H9 (cell line): ENCODE results near the gene LIN9. TPM values are rescaled to one million over a fixed set of nuclear protein-coding genes. Genes with fewer than 3 reads are reported as not detected.

Experiments used
- DNase-seq: peaks from one replicate; pipeline ENCODE4 v3.0.0-alpha.2; 2017
- H2AFZ ChIP-seq: one replicate; pipeline ENCODE4 v1.6.1; 2013; ENCODE audit warnings: mild to moderate bottlenecking, low read length, control low read depth, moderate library complexity
- H2AK5ac ChIP-seq: 2 replicates; pipeline ENCODE4 v1.6.1; 2013; ENCODE audit warnings: low read length, control low read depth, mixed read lengths; ENCODE audit not compliant: insufficient read length
- H2BK120ac ChIP-seq: one replicate; pipeline ENCODE4 v1.6.1; 2013; ENCODE audit warnings: low read depth, mild to moderate bottlenecking, low read length, control low read depth, inconsistent platforms; ENCODE audit not compliant: poor library complexity, severe bottlenecking
- H2BK12ac ChIP-seq: 2 replicates; pipeline ENCODE4 v1.6.1; 2013; ENCODE audit warnings: low read length, control low read depth, mixed read lengths, low read depth; ENCODE audit not compliant: insufficient read length
- H2BK15ac ChIP-seq: 2 replicates; pipeline ENCODE4 v1.6.1; 2013; ENCODE audit warnings: low read depth, low read length, control low read depth
- H2BK20ac ChIP-seq: one replicate; pipeline ENCODE4 v1.6.1; 2013; ENCODE audit warnings: low read depth, mild to moderate bottlenecking, low read length, control low read depth, inconsistent platforms; ENCODE audit not compliant: poor library complexity, severe bottlenecking
- H2BK5ac ChIP-seq: 2 replicates; pipeline ENCODE4 v1.6.1; 2013; ENCODE audit warnings: low read length, control low read depth, mixed read lengths; ENCODE audit not compliant: insufficient read length
- H3K14ac ChIP-seq: 2 replicates; pipeline ENCODE4 v1.6.1; 2013; ENCODE audit warnings: low read length, control low read depth; ENCODE audit not compliant: insufficient read depth
- H3K18ac ChIP-seq: 2 replicates; pipeline ENCODE4 v1.6.1; 2013; ENCODE audit warnings: low read depth, mild to moderate bottlenecking, mixed read lengths, low read length, control low read depth; ENCODE audit not compliant: insufficient read length
- H3K23ac ChIP-seq: 2 replicates; pipeline ENCODE4 v1.6.1; 2013; ENCODE audit warnings: low read length, control low read depth, mixed read lengths, low read depth; ENCODE audit not compliant: insufficient read length
- H3K23me2 ChIP-seq: 2 replicates; pipeline ENCODE4 v1.6.1; 2013; ENCODE audit warnings: low read depth, mild to moderate bottlenecking, mixed read lengths, low read length, control low read depth; ENCODE audit not compliant: insufficient read length, poor library complexity, severe bottlenecking
- H3K27ac ChIP-seq: 2 replicates; pipeline ENCODE4 v1.5.1; 2013; ENCODE audit warnings: low read length, control low read depth, mixed read lengths, low read depth; ENCODE audit not compliant: insufficient read length
- H3K27me3 ChIP-seq: 2 replicates; pipeline ENCODE4 v1.6.1; 2013; ENCODE audit warnings: low read length, control low read depth, inconsistent platforms; ENCODE audit not compliant: insufficient read depth
- H3K4ac ChIP-seq: 2 replicates; pipeline ENCODE4 v1.6.1; 2013; ENCODE audit warnings: low read depth, mild to moderate bottlenecking, control low read depth, inconsistent platforms, low read length, moderate library complexity
- H3K4me1 ChIP-seq: 2 replicates; pipeline ENCODE4 v1.6.1; 2013; ENCODE audit warnings: low read length, control low read depth, inconsistent platforms; ENCODE audit not compliant: insufficient read depth
- H3K4me2 ChIP-seq: 2 replicates; pipeline ENCODE4 v1.6.1; 2013; ENCODE audit warnings: low read length, control low read depth, mixed read lengths; ENCODE audit not compliant: insufficient read length, insufficient read depth
- H3K56ac ChIP-seq: 2 replicates; pipeline ENCODE4 v1.6.1; 2013; ENCODE audit warnings: low read depth, mild to moderate bottlenecking, mixed read lengths, low read length, control low read depth; ENCODE audit not compliant: insufficient read length
- H3K79me1 ChIP-seq: 2 replicates; pipeline ENCODE4 v1.6.1; 2013; ENCODE audit warnings: low read depth, mild to moderate bottlenecking, moderate library complexity, low read length, control low read depth, inconsistent platforms; ENCODE audit not compliant: insufficient read depth, poor library complexity, severe bottlenecking
- H3K79me2 ChIP-seq: 2 replicates; pipeline ENCODE4 v1.6.1; 2013; ENCODE audit warnings: low read length, control low read depth, inconsistent platforms; ENCODE audit not compliant: insufficient read depth
- H3K9ac ChIP-seq: 2 replicates; pipeline ENCODE4 v1.6.1; 2013; ENCODE audit warnings: low read length, control low read depth, mixed read lengths; ENCODE audit not compliant: insufficient read length; ENCODE audit errors: extremely low read depth
- H3K9me3 ChIP-seq: one replicate; pipeline ENCODE4 v1.6.1; 2013; ENCODE audit warnings: low read depth, low read length, inconsistent platforms; ENCODE audit not compliant: control insufficient read depth
- H3T11ph ChIP-seq: one replicate; pipeline ENCODE4 v1.6.1; 2013; ENCODE audit warnings: mild to moderate bottlenecking, low read length, control low read depth, inconsistent platforms
- H4K20me1 ChIP-seq: one replicate; pipeline ENCODE4 v1.6.1; 2013; ENCODE audit not compliant: control insufficient read depth, insufficient read length, insufficient read depth
- H4K5ac ChIP-seq: 2 replicates; pipeline ENCODE4 v1.6.1; 2013; ENCODE audit warnings: low read depth, mild to moderate bottlenecking, mixed read lengths, low read length, control low read depth; ENCODE audit not compliant: insufficient read length
- H4K8ac ChIP-seq: replicated peaks from 2 replicates; pipeline ENCODE4 v1.6.1; 2013; ENCODE audit warnings: low read length, control low read depth, mixed read lengths, low read depth; ENCODE audit not compliant: insufficient read length
- H4K91ac ChIP-seq: 2 replicates; pipeline ENCODE4 v1.6.1; 2013; ENCODE audit warnings: low read depth, mild to moderate bottlenecking, moderate library complexity, mixed read lengths, low read length, control low read depth; ENCODE audit not compliant: insufficient read length
- H3K27ac Mint-ChIP-seq, 3 experiments: 2 replicates in 2 of 3; 3 replicates in 1 of 3; pipeline ENCODE4 v1.8.0; 2020 to 2021; ENCODE audit warnings: mixed read lengths in 3 of 3, mild to moderate bottlenecking in 1 of 3, moderate library complexity in 1 of 3
- H3K27me3 Mint-ChIP-seq: 2 replicates; pipeline ENCODE4 v1.8.0; 2021; ENCODE audit warnings: low read depth, mild to moderate bottlenecking, moderate library complexity, mixed read lengths
- H3K36me3 Mint-ChIP-seq, 3 experiments: 2 replicates in 2 of 3; 3 replicates in 1 of 3; pipeline ENCODE4 v1.8.0; 2020 to 2021; ENCODE audit warnings: low read depth in 3 of 3, mixed read lengths in 3 of 3; ENCODE audit not compliant: insufficient read depth in 1 of 3
- H3K4me1 Mint-ChIP-seq, 2 experiments: 2 replicates each; pipeline ENCODE4 v1.8.0; 2020; ENCODE audit warnings: mixed read lengths in 2 of 2
- H3K4me3 Mint-ChIP-seq, 2 experiments: 2 replicates in 1 of 2; 3 replicates in 1 of 2; pipeline ENCODE4 v1.8.0; 2020 to 2021; ENCODE audit warnings: mild to moderate bottlenecking in 2 of 2, mixed read lengths in 2 of 2, moderate library complexity in 1 of 2
- H3K9me3 Mint-ChIP-seq, 2 experiments: 2 replicates in 1 of 2; 3 replicates in 1 of 2; pipeline ENCODE4 v1.8.0; 2020; ENCODE audit warnings: mild to moderate bottlenecking in 2 of 2, mixed read lengths in 2 of 2, moderate library complexity in 1 of 2
- CTCF ChIP-seq: fragments of 200-600 bp; sonication (generic); conservative IDR thresholded peaks from 3 replicates; pipeline ENCODE4 v1.8.0; 2021; ENCODE audit warnings: antibody characterized with exemption, mild to moderate bottlenecking
- total RNA-seq: library from RNA; stranded (reverse); gene quantifications from 2 replicates; pipeline ENCODE4 v1.2.1, GENCODE V29; 2021

LIN9 gene
- total RNA-seq, 1 experiment from 2014 or later, result 9.5 TPM

GRCh38 chr1:226324479-226324878, 15.5 kb upstream of the LIN9 start:
- H3K18ac ChIP-seq, result no peak overlapping the region
- H3K9me3 Mint-ChIP-seq, result peaks cover 0 to 3% of the 10 kb centered on the region in 2 experiments; a peak in 1 of 5 replicates
- TF ChIP-seq CTCF, result no peak
- no peak overlapping the region for H4K91ac ChIP-seq
- peaks cover 3% of the 10 kb centered on the region; the same call in 1 of the 2 replicates for H3K27me3 Mint-ChIP-seq
- no peaks in the 10 kb centered on the region for H3K4me1 ChIP-seq
- no peak overlapping the region for H2BK120ac ChIP-seq
- no peak overlapping the region for H2AFZ ChIP-seq
- no peak overlapping the region for H2BK12ac ChIP-seq
- H3K4me2 ChIP-seq, result no peak overlapping the region
- no peak overlapping the region for H3T11ph ChIP-seq
- H3K9ac ChIP-seq, result no peak overlapping the region
- no peak overlapping the region for H3K14ac ChIP-seq
- no peak overlapping the region for H3K27ac Mint-ChIP-seq
- no peak overlapping the region for H3K23ac ChIP-seq
- H3K79me2 ChIP-seq, result no peaks in the 10 kb centered on the region
- no peak overlapping the region for H4K5ac ChIP-seq
- H3K4me1 Mint-ChIP-seq, result no peaks in the 10 kb centered on the region; a peak in 1 of 4 replicates
- no peak overlapping the region for H2AK5ac ChIP-seq
- H3K4ac ChIP-seq, result no peak overlapping the region
- no peaks in the 10 kb centered on the region for H3K36me3 Mint-ChIP-seq
- H3K9me3 ChIP-seq, result no peaks in the 10 kb centered on the region
- DNase-seq, result no peak
- no peak overlapping the region for H2BK5ac ChIP-seq
- H3K27ac ChIP-seq, result no peak overlapping the region
- H3K56ac ChIP-seq, result no peak overlapping the region
- no peaks in the 10 kb centered on the region for H3K23me2 ChIP-seq
- H2BK15ac ChIP-seq, result no peak overlapping the region
- no peak overlapping the region for H2BK20ac ChIP-seq
- H4K8ac ChIP-seq, result no peak overlapping the region
- H4K20me1 ChIP-seq, result no peaks in the 10 kb centered on the region
- no peaks in the 10 kb centered on the region for H3K79me1 ChIP-seq
- H3K4me3 Mint-ChIP-seq, result no peak overlapping the region
- H3K27me3 ChIP-seq, result no peaks in the 10 kb centered on the region
